PC-3 (cell line): ENCODE data around the gene ADH5.

Experiments
- EZH2 ChIP-seq: fragments of 300-600 bp; sonication (generic); IDR thresholded peaks from one replicate; pipeline ENCODE4 v1.6.1; 2017; ENCODE audit warnings: antibody characterized with exemption, mild to moderate bottlenecking, low read length; ENCODE audit not compliant: unreplicated experiment
- EZH2phosphoT487 ChIP-seq: fragments of 300-600 bp; sonication (generic); IDR thresholded peaks from 2 replicates; pipeline ENCODE4 v1.6.1; 2018; ENCODE audit warnings: mild to moderate bottlenecking, antibody characterized with exemption, low read length, borderline replicate concordance
- TF ChIP-seq, protein P1 (sequence below): fragments of 300-600 bp; sonication (generic); conservative IDR thresholded peaks from 2 replicates; pipeline ENCODE4 v1.5.1; 2017; ENCODE audit warnings: antibody characterized with exemption, low read depth, mild to moderate bottlenecking, low read length

- TF ChIP-seq EZH2phosphoT487, result no peak
- TF ChIP-seq, protein P1, sequence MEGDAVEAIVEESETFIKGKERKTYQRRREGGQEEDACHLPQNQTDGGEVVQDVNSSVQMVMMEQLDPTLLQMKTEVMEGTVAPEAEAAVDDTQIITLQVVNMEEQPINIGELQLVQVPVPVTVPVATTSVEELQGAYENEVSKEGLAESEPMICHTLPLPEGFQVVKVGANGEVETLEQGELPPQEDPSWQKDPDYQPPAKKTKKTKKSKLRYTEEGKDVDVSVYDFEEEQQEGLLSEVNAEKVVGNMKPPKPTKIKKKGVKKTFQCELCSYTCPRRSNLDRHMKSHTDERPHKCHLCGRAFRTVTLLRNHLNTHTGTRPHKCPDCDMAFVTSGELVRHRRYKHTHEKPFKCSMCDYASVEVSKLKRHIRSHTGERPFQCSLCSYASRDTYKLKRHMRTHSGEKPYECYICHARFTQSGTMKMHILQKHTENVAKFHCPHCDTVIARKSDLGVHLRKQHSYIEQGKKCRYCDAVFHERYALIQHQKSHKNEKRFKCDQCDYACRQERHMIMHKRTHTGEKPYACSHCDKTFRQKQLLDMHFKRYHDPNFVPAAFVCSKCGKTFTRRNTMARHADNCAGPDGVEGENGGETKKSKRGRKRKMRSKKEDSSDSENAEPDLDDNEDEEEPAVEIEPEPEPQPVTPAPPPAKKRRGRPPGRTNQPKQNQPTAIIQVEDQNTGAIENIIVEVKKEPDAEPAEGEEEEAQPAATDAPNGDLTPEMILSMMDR, result no peak
- TF ChIP-seq EZH2, result no peak
These were observed 12.2 kb downstream of the ADH5 start for GRCh38 chr4:99076292-99076976.
